ENCODE results near the gene FOXB1.

Gene FOXB1

GRCh38 chr15:60005352-60006202 lies 1.5 kb downstream of the FOXB1 start:
- H3K4me3 ChIP-seq (ENCODE audit: insufficient read depth, low read depth, low read length) = peak overlapping the region; percentile 78

DNA sequence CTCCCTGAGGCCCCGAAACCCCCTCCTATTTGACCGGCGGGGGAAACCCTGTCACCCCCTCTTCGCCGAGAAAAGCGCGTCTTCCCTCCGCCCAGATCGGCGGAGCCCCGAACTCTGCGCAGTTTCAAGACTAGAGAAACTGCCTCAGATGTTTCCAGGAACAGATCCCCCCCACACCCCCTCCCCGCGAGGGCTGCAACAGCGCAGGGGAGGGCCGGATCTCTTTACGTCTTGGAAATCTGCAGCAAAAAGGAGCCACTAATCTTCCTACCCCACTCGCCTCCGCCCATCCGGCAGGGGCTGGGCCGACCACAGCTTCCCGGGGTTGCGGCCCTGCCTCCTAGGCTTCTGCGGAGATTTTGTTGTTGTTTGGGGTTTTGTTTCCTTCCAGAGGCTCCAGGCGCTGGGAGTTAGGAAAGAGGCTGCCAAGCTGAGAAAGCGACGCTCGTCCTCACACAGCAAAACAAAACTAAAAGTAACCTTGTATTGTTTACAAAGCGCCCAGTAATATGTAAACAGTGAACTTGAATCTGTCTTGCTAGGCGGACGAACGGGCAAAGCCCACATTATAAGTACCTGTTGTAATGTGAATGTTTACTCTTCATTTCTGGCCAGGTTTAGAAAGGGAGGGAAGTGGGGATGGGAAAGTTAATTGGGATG lies 2.2 kb downstream of the FOXB1 start:
- Histone ChIP-seq H3K9me3 (ENCODE audit: control insufficient read depth, low read length) (no peaks in the 10 kb centered on the region), H3K27me3 (ENCODE audit: control insufficient read depth, insufficient read depth, low read length, poor library complexity, severe bottlenecking) (peaks cover 51% of the 10 kb centered on the region), H3K36me3 (ENCODE audit: control insufficient read depth, insufficient read depth, low read length) (no peaks in the 10 kb centered on the region), H3K27ac (ENCODE audit: insufficient read depth, low read depth, low read length, poor library complexity, severe bottlenecking) (peak overlapping the region; percentile 47), H3K4me1 (ENCODE audit: control insufficient read depth, insufficient read depth, low read length) (peaks cover 32% of the 10 kb centered on the region), H3K4me3 (ENCODE audit: insufficient read depth, low read depth, low read length) (peak overlapping the region; percentile 78)
- WGBS, 2 experiments = 0 to 1% methylated on average over 32 of the region's 32 CpGs

More at GRCh38 chr15:60005352-60006202, 1.5 kb downstream of the FOXB1 start:
- peak overlapping the region; percentile 4 for H3K27ac ChIP-seq (ENCODE audit: insufficient read depth, low read depth, low read length, poor library complexity, severe bottlenecking)
- peaks cover 25% of the 10 kb centered on the region for H3K4me1 ChIP-seq (ENCODE audit: control insufficient read depth, insufficient read depth, low read length)
- 1% methylated on average over 77 of the region's 77 CpGs for WGBS, 2 experiments
- H3K27me3 ChIP-seq (ENCODE audit: control insufficient read depth, insufficient read depth, low read length, poor library complexity, severe bottlenecking) = peaks cover 59% of the 10 kb centered on the region
- no peaks in the 10 kb centered on the region for H3K9me3 ChIP-seq (ENCODE audit: control insufficient read depth, low read length)
- no peaks in the 10 kb centered on the region for H3K36me3 ChIP-seq (ENCODE audit: control insufficient read depth, insufficient read depth, low read length)

DNA sequence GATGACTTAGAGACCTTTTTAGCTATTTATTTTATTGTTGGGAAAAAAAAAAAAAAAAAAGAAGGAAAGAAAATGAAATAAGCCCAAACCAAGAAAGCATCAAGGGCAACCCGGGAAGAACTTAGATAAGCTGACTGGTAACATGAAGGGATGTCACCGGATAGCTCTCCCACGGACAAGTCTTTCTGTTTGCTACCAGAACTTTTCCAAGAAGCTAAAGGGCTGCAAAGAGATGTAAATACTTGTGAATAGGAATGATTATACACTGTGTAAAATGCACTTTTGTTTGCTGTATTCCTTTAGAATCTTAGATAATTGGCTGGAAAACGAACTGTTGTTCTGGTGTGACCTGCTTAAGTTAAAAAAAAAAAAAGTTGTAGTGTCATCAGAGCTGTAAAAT lies 2.8 kb downstream of the FOXB1 start:
- H3K4me1 ChIP-seq (ENCODE audit: control insufficient read depth, insufficient read depth, low read length) = peaks cover 36% of the 10 kb centered on the region
- no peak overlapping the region for H3K27ac ChIP-seq (ENCODE audit: insufficient read depth, low read depth, low read length, poor library complexity, severe bottlenecking)
- WGBS, 2 experiments = 1 to 2% methylated on average over 4 of the region's 4 CpGs
- no peaks in the 10 kb centered on the region for H3K36me3 ChIP-seq (ENCODE audit: control insufficient read depth, insufficient read depth, low read length)
- H3K27me3 ChIP-seq (ENCODE audit: control insufficient read depth, insufficient read depth, low read length, poor library complexity, severe bottlenecking) = peaks cover 46% of the 10 kb centered on the region
- H3K4me3 ChIP-seq (ENCODE audit: insufficient read depth, low read depth, low read length) = peak overlapping the region; percentile 78
- no peaks in the 10 kb centered on the region for H3K9me3 ChIP-seq (ENCODE audit: control insufficient read depth, low read length)

DNA sequence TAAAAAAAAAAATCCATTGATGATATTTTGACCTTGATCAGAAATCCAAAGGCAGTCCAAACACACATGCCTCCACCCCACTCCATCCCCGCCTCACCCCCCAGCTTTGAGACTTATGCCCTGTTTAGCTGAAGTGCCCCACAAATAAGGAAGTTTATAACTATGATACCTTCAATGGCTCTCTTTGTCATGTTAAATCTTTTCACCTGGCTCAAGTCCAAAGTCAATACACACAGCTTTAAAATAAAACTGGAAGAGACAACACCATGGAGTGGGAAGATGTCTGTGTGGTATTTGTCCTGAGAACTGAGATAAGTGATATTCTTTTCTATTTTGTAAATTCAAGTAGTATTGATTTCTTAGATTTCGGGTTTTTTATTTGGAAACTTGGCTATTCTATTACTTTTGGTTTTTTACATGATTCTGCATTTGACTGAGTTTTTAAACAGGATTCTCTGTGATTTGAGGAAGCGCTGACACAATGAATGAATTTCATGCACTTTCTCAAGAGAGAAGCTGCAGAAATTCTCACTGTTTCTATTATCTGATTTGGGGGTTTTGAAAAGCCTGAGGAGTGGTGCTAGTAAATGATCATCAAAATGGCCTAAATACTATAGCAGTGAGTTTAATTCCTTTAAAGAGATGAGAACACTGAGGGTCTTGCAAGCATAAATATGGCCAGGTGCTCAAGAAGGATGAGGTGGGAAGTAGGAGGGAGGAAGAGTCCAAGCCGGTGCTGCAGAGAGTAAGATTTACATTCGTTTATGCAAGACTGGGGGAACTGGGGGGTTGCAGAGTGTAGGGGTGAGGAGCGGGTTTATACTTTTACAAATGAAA lies 5.2 kb downstream of the FOXB1 start:
- peak overlapping the region; percentile 44 for H3K27ac ChIP-seq (ENCODE audit: insufficient read depth, low read depth, low read length, poor library complexity, severe bottlenecking)
- no peaks in the 10 kb centered on the region for H3K36me3 ChIP-seq (ENCODE audit: control insufficient read depth, insufficient read depth, low read length)
- no peaks in the 10 kb centered on the region for H3K9me3 ChIP-seq (ENCODE audit: control insufficient read depth, low read length)
- H3K27me3 ChIP-seq (ENCODE audit: control insufficient read depth, insufficient read depth, low read length, poor library complexity, severe bottlenecking) = peaks cover 27% of the 10 kb centered on the region
- WGBS, 2 experiments = 15 to 19% methylated on average over 5 to 6 of the region's 6 CpGs
- no peak overlapping the region for H3K4me3 ChIP-seq (ENCODE audit: insufficient read depth, low read depth, low read length)
- peaks cover 49% of the 10 kb centered on the region for H3K4me1 ChIP-seq (ENCODE audit: control insufficient read depth, insufficient read depth, low read length)

DNA sequence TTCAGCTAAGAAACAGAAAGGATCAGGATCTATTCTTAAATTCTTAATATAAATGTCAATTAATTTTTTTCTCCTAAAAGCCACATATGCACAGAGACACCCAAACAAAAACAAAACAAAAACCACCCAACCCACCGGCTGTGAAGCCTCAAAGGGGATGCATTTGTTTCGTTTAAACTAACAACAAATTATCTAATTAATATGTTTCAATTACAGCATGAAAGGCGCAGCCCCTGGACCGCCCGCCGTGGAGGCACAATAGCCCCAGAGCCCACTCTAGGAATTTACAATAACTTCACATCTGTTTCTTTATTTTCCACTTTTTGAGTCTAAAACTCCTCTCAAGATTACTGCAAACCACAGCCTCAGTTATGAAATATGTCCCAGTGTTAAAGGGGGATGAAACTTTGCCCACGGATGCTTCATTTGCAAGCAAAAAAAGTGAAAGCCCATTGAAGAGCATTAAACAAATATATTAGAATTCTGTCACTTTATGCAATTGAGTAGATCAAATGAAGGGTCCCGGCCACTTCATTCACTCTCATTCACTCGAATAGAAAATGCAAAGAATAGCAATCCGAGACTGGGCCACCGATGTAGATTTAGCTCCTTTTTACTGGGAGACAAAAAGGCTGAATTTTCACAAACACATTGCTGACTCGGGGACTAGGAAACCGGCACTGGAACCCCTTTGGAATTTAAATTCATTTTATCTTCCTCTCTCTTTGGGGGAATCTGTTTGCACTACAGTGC lies 6.0 kb downstream of the FOXB1 start:
- Histone ChIP-seq H3K9me3 (ENCODE audit: control insufficient read depth, low read length) (no peaks in the 10 kb centered on the region), H3K4me3 (ENCODE audit: insufficient read depth, low read depth, low read length) (no peak overlapping the region), H3K4me1 (ENCODE audit: control insufficient read depth, insufficient read depth, low read length) (peaks cover 49% of the 10 kb centered on the region), H3K27ac (ENCODE audit: insufficient read depth, low read depth, low read length, poor library complexity, severe bottlenecking) (peak overlapping the region; percentile 64), H3K27me3 (ENCODE audit: control insufficient read depth, insufficient read depth, low read length, poor library complexity, severe bottlenecking) (peaks cover 22% of the 10 kb centered on the region), H3K36me3 (ENCODE audit: control insufficient read depth, insufficient read depth, low read length) (no peaks in the 10 kb centered on the region)
- WGBS, 2 experiments = 0% methylated on average over 13 of the region's 13 CpGs

GRCh38 chr15:60010858-60011257 lies 6.7 kb downstream of the FOXB1 start:
- 29 to 34% methylated on average over 1 to 2 of the region's 2 CpGs for WGBS, 2 experiments
- H3K9me3 ChIP-seq (ENCODE audit: control insufficient read depth, low read length) = no peaks in the 10 kb centered on the region
- H3K4me3 ChIP-seq (ENCODE audit: insufficient read depth, low read depth, low read length) = no peak overlapping the region
- no peaks in the 10 kb centered on the region for H3K36me3 ChIP-seq (ENCODE audit: control insufficient read depth, insufficient read depth, low read length)
- peaks cover 49% of the 10 kb centered on the region for H3K4me1 ChIP-seq (ENCODE audit: control insufficient read depth, insufficient read depth, low read length)
- H3K27ac ChIP-seq (ENCODE audit: insufficient read depth, low read depth, low read length, poor library complexity, severe bottlenecking) = no peak overlapping the region
- peaks cover 15% of the 10 kb centered on the region for H3K27me3 ChIP-seq (ENCODE audit: control insufficient read depth, insufficient read depth, low read length, poor library complexity, severe bottlenecking)

- 89 to 93% methylated on average over 3 of the region's 3 CpGs for WGBS, 2 experiments
- no peaks in the 10 kb centered on the region for H3K36me3 ChIP-seq (ENCODE audit: control insufficient read depth, insufficient read depth, low read length)
- H3K4me1 ChIP-seq (ENCODE audit: control insufficient read depth, insufficient read depth, low read length) = peaks cover 47% of the 10 kb centered on the region
- peaks cover 12% of the 10 kb centered on the region for H3K27me3 ChIP-seq (ENCODE audit: control insufficient read depth, insufficient read depth, low read length, poor library complexity, severe bottlenecking)
- no peak overlapping the region for H3K4me3 ChIP-seq (ENCODE audit: insufficient read depth, low read depth, low read length)
- H3K9me3 ChIP-seq (ENCODE audit: control insufficient read depth, low read length) = no peaks in the 10 kb centered on the region
- no peak overlapping the region for H3K27ac ChIP-seq (ENCODE audit: insufficient read depth, low read depth, low read length, poor library complexity, severe bottlenecking)
These were observed 8.6 kb downstream of the FOXB1 start for GRCh38 chr15:60012695-60013094.

GRCh38 chr15:60017538-60018520 lies 13.7 kb downstream of the FOXB1 start:
- Histone ChIP-seq H3K27me3 (ENCODE audit: control insufficient read depth, insufficient read depth, low read length, poor library complexity, severe bottlenecking) (no peaks in the 10 kb centered on the region), H3K27ac (ENCODE audit: insufficient read depth, low read depth, low read length, poor library complexity, severe bottlenecking) (no peak overlapping the region), H3K4me3 (ENCODE audit: insufficient read depth, low read depth, low read length) (no peak overlapping the region), H3K36me3 (ENCODE audit: control insufficient read depth, insufficient read depth, low read length) (no peaks in the 10 kb centered on the region), H3K4me1 (ENCODE audit: control insufficient read depth, insufficient read depth, low read length) (peaks cover 5% of the 10 kb centered on the region), H3K9me3 (ENCODE audit: control insufficient read depth, low read length) (no peaks in the 10 kb centered on the region)
- 50 to 52% methylated on average over 2 of the region's 2 CpGs for WGBS, 2 experiments

DNA sequence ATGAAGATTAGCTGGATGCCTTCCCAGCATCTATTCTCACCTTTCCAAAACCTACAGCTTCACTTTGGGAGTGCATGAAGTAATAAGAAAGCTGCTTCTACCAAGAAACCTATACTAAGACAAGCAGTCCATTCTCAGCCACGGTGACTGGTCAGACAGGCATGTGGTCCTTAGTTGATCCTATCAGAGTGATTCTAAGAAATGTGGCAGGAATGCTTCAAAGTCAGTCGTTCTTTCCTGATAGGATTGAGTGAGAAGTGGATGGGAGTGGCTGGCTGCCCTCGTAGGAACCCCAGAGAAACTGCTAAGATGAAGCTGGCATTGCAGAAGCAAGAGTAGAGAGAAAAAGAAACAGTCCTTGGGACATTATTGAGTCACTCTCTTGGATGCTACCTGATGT lies 16.6 kb downstream of the FOXB1 start:
- H3K36me3 ChIP-seq (ENCODE audit: control insufficient read depth, insufficient read depth, low read length) = no peaks in the 10 kb centered on the region
- WGBS, 2 experiments = 62 to 72% methylated on average over 3 of the region's 3 CpGs
- no peak overlapping the region for H3K27ac ChIP-seq (ENCODE audit: insufficient read depth, low read depth, low read length, poor library complexity, severe bottlenecking)

More for the DNA sequence above, 16.6 kb downstream of the FOXB1 start:
- Histone ChIP-seq H3K4me3 (ENCODE audit: insufficient read depth, low read depth, low read length) (no peak overlapping the region), H3K9me3 (ENCODE audit: control insufficient read depth, low read length) (no peaks in the 10 kb centered on the region), H3K4me1 (ENCODE audit: control insufficient read depth, insufficient read depth, low read length) (no peaks in the 10 kb centered on the region), H3K27me3 (ENCODE audit: control insufficient read depth, insufficient read depth, low read length, poor library complexity, severe bottlenecking) (no peaks in the 10 kb centered on the region)
